H9 (cell line): Measurements from ENCODE around the gene IL36B. TPM values are rescaled to one million over a fixed set of nuclear protein-coding genes. Genes with fewer than 3 reads are reported as not detected.

ENCODE experiments used
- DNase-seq: peaks from one replicate; pipeline ENCODE4 v3.0.0-alpha.2; 2017
- H2AFZ ChIP-seq: one replicate; pipeline ENCODE4 v1.6.1; 2013; ENCODE audit warnings: mild to moderate bottlenecking, low read length, control low read depth, moderate library complexity
- H2AK5ac ChIP-seq: 2 replicates; pipeline ENCODE4 v1.6.1; 2013; ENCODE audit warnings: low read length, control low read depth, mixed read lengths; ENCODE audit not compliant: insufficient read length
- H2BK120ac ChIP-seq: one replicate; pipeline ENCODE4 v1.6.1; 2013; ENCODE audit warnings: low read depth, mild to moderate bottlenecking, low read length, control low read depth, inconsistent platforms; ENCODE audit not compliant: poor library complexity, severe bottlenecking
- H2BK12ac ChIP-seq: 2 replicates; pipeline ENCODE4 v1.6.1; 2013; ENCODE audit warnings: low read length, control low read depth, mixed read lengths, low read depth; ENCODE audit not compliant: insufficient read length
- H2BK15ac ChIP-seq: 2 replicates; pipeline ENCODE4 v1.6.1; 2013; ENCODE audit warnings: low read depth, low read length, control low read depth
- H2BK20ac ChIP-seq: one replicate; pipeline ENCODE4 v1.6.1; 2013; ENCODE audit warnings: low read depth, mild to moderate bottlenecking, low read length, control low read depth, inconsistent platforms; ENCODE audit not compliant: poor library complexity, severe bottlenecking
- H2BK5ac ChIP-seq: 2 replicates; pipeline ENCODE4 v1.6.1; 2013; ENCODE audit warnings: low read length, control low read depth, mixed read lengths; ENCODE audit not compliant: insufficient read length
- H3K14ac ChIP-seq: 2 replicates; pipeline ENCODE4 v1.6.1; 2013; ENCODE audit warnings: low read length, control low read depth; ENCODE audit not compliant: insufficient read depth
- H3K18ac ChIP-seq: 2 replicates; pipeline ENCODE4 v1.6.1; 2013; ENCODE audit warnings: low read depth, mild to moderate bottlenecking, mixed read lengths, low read length, control low read depth; ENCODE audit not compliant: insufficient read length
- H3K23ac ChIP-seq: 2 replicates; pipeline ENCODE4 v1.6.1; 2013; ENCODE audit warnings: low read length, control low read depth, mixed read lengths, low read depth; ENCODE audit not compliant: insufficient read length
- H3K23me2 ChIP-seq: 2 replicates; pipeline ENCODE4 v1.6.1; 2013; ENCODE audit warnings: low read depth, mild to moderate bottlenecking, mixed read lengths, low read length, control low read depth; ENCODE audit not compliant: insufficient read length, poor library complexity, severe bottlenecking
- H3K27ac ChIP-seq: 2 replicates; pipeline ENCODE4 v1.5.1; 2013; ENCODE audit warnings: low read length, control low read depth, mixed read lengths, low read depth; ENCODE audit not compliant: insufficient read length
- H3K27me3 ChIP-seq: 2 replicates; pipeline ENCODE4 v1.6.1; 2013; ENCODE audit warnings: low read length, control low read depth, inconsistent platforms; ENCODE audit not compliant: insufficient read depth
- H3K4ac ChIP-seq: 2 replicates; pipeline ENCODE4 v1.6.1; 2013; ENCODE audit warnings: low read depth, mild to moderate bottlenecking, control low read depth, inconsistent platforms, low read length, moderate library complexity
- H3K4me1 ChIP-seq: 2 replicates; pipeline ENCODE4 v1.6.1; 2013; ENCODE audit warnings: low read length, control low read depth, inconsistent platforms; ENCODE audit not compliant: insufficient read depth
- H3K4me2 ChIP-seq: 2 replicates; pipeline ENCODE4 v1.6.1; 2013; ENCODE audit warnings: low read length, control low read depth, mixed read lengths; ENCODE audit not compliant: insufficient read length, insufficient read depth
- H3K56ac ChIP-seq: 2 replicates; pipeline ENCODE4 v1.6.1; 2013; ENCODE audit warnings: low read depth, mild to moderate bottlenecking, mixed read lengths, low read length, control low read depth; ENCODE audit not compliant: insufficient read length
- H3K79me1 ChIP-seq: 2 replicates; pipeline ENCODE4 v1.6.1; 2013; ENCODE audit warnings: low read depth, mild to moderate bottlenecking, moderate library complexity, low read length, control low read depth, inconsistent platforms; ENCODE audit not compliant: insufficient read depth, poor library complexity, severe bottlenecking
- H3K79me2 ChIP-seq: 2 replicates; pipeline ENCODE4 v1.6.1; 2013; ENCODE audit warnings: low read length, control low read depth, inconsistent platforms; ENCODE audit not compliant: insufficient read depth
- H3K9ac ChIP-seq: 2 replicates; pipeline ENCODE4 v1.6.1; 2013; ENCODE audit warnings: low read length, control low read depth, mixed read lengths; ENCODE audit not compliant: insufficient read length; ENCODE audit errors: extremely low read depth
- H3K9me3 ChIP-seq: one replicate; pipeline ENCODE4 v1.6.1; 2013; ENCODE audit warnings: low read depth, low read length, inconsistent platforms; ENCODE audit not compliant: control insufficient read depth
- H3T11ph ChIP-seq: one replicate; pipeline ENCODE4 v1.6.1; 2013; ENCODE audit warnings: mild to moderate bottlenecking, low read length, control low read depth, inconsistent platforms
- H4K20me1 ChIP-seq: one replicate; pipeline ENCODE4 v1.6.1; 2013; ENCODE audit not compliant: control insufficient read depth, insufficient read length, insufficient read depth
- H4K5ac ChIP-seq: 2 replicates; pipeline ENCODE4 v1.6.1; 2013; ENCODE audit warnings: low read depth, mild to moderate bottlenecking, mixed read lengths, low read length, control low read depth; ENCODE audit not compliant: insufficient read length
- H4K8ac ChIP-seq: replicated peaks from 2 replicates; pipeline ENCODE4 v1.6.1; 2013; ENCODE audit warnings: low read length, control low read depth, mixed read lengths, low read depth; ENCODE audit not compliant: insufficient read length
- H4K91ac ChIP-seq: 2 replicates; pipeline ENCODE4 v1.6.1; 2013; ENCODE audit warnings: low read depth, mild to moderate bottlenecking, moderate library complexity, mixed read lengths, low read length, control low read depth; ENCODE audit not compliant: insufficient read length
- H3K27ac Mint-ChIP-seq, 3 experiments: 2 replicates in 2 of 3; 3 replicates in 1 of 3; pipeline ENCODE4 v1.8.0; 2020 to 2021; ENCODE audit warnings: mixed read lengths in 3 of 3, mild to moderate bottlenecking in 1 of 3, moderate library complexity in 1 of 3
- H3K27me3 Mint-ChIP-seq: 2 replicates; pipeline ENCODE4 v1.8.0; 2021; ENCODE audit warnings: low read depth, mild to moderate bottlenecking, moderate library complexity, mixed read lengths
- H3K36me3 Mint-ChIP-seq, 3 experiments: 2 replicates in 2 of 3; 3 replicates in 1 of 3; pipeline ENCODE4 v1.8.0; 2020 to 2021; ENCODE audit warnings: low read depth in 3 of 3, mixed read lengths in 3 of 3; ENCODE audit not compliant: insufficient read depth in 1 of 3
- H3K4me1 Mint-ChIP-seq, 2 experiments: 2 replicates each; pipeline ENCODE4 v1.8.0; 2020; ENCODE audit warnings: mixed read lengths in 2 of 2
- H3K4me3 Mint-ChIP-seq, 2 experiments: 2 replicates in 1 of 2; 3 replicates in 1 of 2; pipeline ENCODE4 v1.8.0; 2020 to 2021; ENCODE audit warnings: mild to moderate bottlenecking in 2 of 2, mixed read lengths in 2 of 2, moderate library complexity in 1 of 2
- H3K9me3 Mint-ChIP-seq, 2 experiments: 2 replicates in 1 of 2; 3 replicates in 1 of 2; pipeline ENCODE4 v1.8.0; 2020; ENCODE audit warnings: mild to moderate bottlenecking in 2 of 2, mixed read lengths in 2 of 2, moderate library complexity in 1 of 2
- WGBS: extraction: QIAGEN DNeasy Blood & Tissue Kit; methylation state at CpG from one replicate; pipeline ENCODE4 v1.1.7; 2013; ENCODE audit warnings: missing lambda C conversion rate, low lambda C conversion rate, mixed read lengths; ENCODE audit not compliant: insufficient read length; ENCODE audit errors: extremely low coverage; 5-methylcytosine and 5-hydroxymethylcytosine counted together
- total RNA-seq: library from RNA; stranded (reverse); gene quantifications from 2 replicates; pipeline ENCODE4 v1.2.1, GENCODE V29; 2021
- TF ChIP-seq, protein P1 (sequence below): fragments of 200-600 bp; sonication (generic); conservative IDR thresholded peaks from 3 replicates; pipeline ENCODE4 v1.8.0; 2021; ENCODE audit warnings: antibody characterized with exemption, mild to moderate bottlenecking

IL36B gene
- total RNA-seq, 1 experiment from 2014 or later, result not detected

- no peak overlapping the region for H2BK15ac ChIP-seq
Observed at GRCh38 chr2:113060796-113061195, 8.1 kb upstream of the IL36B start.

More at GRCh38 chr2:113060796-113061195, 8.1 kb upstream of the IL36B start:
- H3K4me2 ChIP-seq, result no peak overlapping the region
- Mint-ChIP-seq H3K36me3 (peaks cover 0 to 2% (median 0%) of the 10 kb centered on the region in 3 experiments; a peak in 3 of 7 replicates), H3K27ac (no peak overlapping the region), H3K9me3 (peaks cover 17 to 46% of the 10 kb centered on the region in 2 experiments), H3K4me3 (no peak overlapping the region), H3K27me3 (peaks cover 82% of the 10 kb centered on the region), H3K4me1 (no peaks in the 10 kb centered on the region)
- H3K18ac ChIP-seq, result no peak overlapping the region
- H3T11ph ChIP-seq, result no peak overlapping the region
- no peak overlapping the region for H2BK5ac ChIP-seq
- H4K5ac ChIP-seq, result no peak overlapping the region
- H4K8ac ChIP-seq, result no peak overlapping the region
- no peak overlapping the region for H2AK5ac ChIP-seq
- TF ChIP-seq, protein P1, sequence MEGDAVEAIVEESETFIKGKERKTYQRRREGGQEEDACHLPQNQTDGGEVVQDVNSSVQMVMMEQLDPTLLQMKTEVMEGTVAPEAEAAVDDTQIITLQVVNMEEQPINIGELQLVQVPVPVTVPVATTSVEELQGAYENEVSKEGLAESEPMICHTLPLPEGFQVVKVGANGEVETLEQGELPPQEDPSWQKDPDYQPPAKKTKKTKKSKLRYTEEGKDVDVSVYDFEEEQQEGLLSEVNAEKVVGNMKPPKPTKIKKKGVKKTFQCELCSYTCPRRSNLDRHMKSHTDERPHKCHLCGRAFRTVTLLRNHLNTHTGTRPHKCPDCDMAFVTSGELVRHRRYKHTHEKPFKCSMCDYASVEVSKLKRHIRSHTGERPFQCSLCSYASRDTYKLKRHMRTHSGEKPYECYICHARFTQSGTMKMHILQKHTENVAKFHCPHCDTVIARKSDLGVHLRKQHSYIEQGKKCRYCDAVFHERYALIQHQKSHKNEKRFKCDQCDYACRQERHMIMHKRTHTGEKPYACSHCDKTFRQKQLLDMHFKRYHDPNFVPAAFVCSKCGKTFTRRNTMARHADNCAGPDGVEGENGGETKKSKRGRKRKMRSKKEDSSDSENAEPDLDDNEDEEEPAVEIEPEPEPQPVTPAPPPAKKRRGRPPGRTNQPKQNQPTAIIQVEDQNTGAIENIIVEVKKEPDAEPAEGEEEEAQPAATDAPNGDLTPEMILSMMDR, result no peak
- H4K20me1 ChIP-seq, result no peaks in the 10 kb centered on the region
- H2BK12ac ChIP-seq, result no peak overlapping the region
- H3K79me2 ChIP-seq, result no peaks in the 10 kb centered on the region
- H2BK20ac ChIP-seq, result no peak overlapping the region
- no CpG with 5 or more reads among the region's 1 CpG for WGBS
- no peaks in the 10 kb centered on the region for H3K79me1 ChIP-seq
- no peaks in the 10 kb centered on the region for H3K4me1 ChIP-seq
- no peak overlapping the region for H3K9ac ChIP-seq
- no peak overlapping the region for H3K23ac ChIP-seq
- H3K27ac ChIP-seq, result no peak overlapping the region
- H2BK120ac ChIP-seq, result no peak overlapping the region
- H3K27me3 ChIP-seq, result peaks cover 2% of the 10 kb centered on the region; the same call in 1 of the 2 replicates
- no peak overlapping the region for H2AFZ ChIP-seq
- no peak overlapping the region for H3K4ac ChIP-seq
- H4K91ac ChIP-seq, result no peak overlapping the region
- H3K14ac ChIP-seq, result no peak overlapping the region
- no peak overlapping the region for H3K56ac ChIP-seq
- no peak for DNase-seq
- H3K23me2 ChIP-seq, result no peaks in the 10 kb centered on the region
- H3K9me3 ChIP-seq, result peaks cover 5% of the 10 kb centered on the region
